Activated naive CD8-positive, alpha-beta T cell treated with anti-CD3 and anti-CD28 coated beads, Interleukin-2, amount 50 U/mL, for 24 hours (primary cell): ENCODE data around the gene LGALS9.

Experiments
- ATAC-seq: fragments of 150-1000 bp; cut with Tn5 transposase; one replicate; pipeline ENCODE4 v1.10.0; 2021
- DNase-seq: peaks from one replicate; pipeline ENCODE4 v3.0.0; 2021
- H3K27ac Mint-ChIP-seq: one replicate; pipeline ENCODE4 v1.8.0; 2021; ENCODE audit warnings: mild to moderate bottlenecking, mixed read lengths
- H3K27me3 Mint-ChIP-seq: one replicate; pipeline ENCODE4 v1.8.0; 2021; ENCODE audit warnings: mixed read lengths
- H3K36me3 Mint-ChIP-seq: one replicate; pipeline ENCODE4 v1.8.0; 2021; ENCODE audit warnings: low read depth, mixed read lengths
- H3K4me1 Mint-ChIP-seq: one replicate; pipeline ENCODE4 v1.8.0; 2021; ENCODE audit warnings: mixed read lengths
- H3K4me3 Mint-ChIP-seq: one replicate; pipeline ENCODE4 v1.8.0; 2021; ENCODE audit warnings: mild to moderate bottlenecking, moderate library complexity, mixed read lengths
- H3K9me3 Mint-ChIP-seq: one replicate; pipeline ENCODE4 v1.8.0; 2021; ENCODE audit warnings: mixed read lengths

Gene LGALS9

GRCh38 chr17:27630607-27631410 lies at the start of gene LGALS9:
Gene LGALS9 (plus strand): TSS chr17:27631188. CDS start chr17:27631266, 78 bp downstream.
- Mint-ChIP-seq H3K27ac (peak within 1 kb of the TSS; percentile 76), H3K4me3 (peak within 1 kb of the TSS; percentile 76), H3K9me3 (no peaks in the 10 kb centered on the region), H3K4me1 (peaks cover 40% of the 10 kb centered on the region), H3K36me3 (peaks cover 11% of the 10 kb centered on the region), H3K27me3 (no peaks in the 10 kb centered on the region)
- peak; percentile 60 for ATAC-seq
- DNase-seq = peak; percentile 13

- peaks cover 28% of the 10 kb centered on the region for H3K4me1 Mint-ChIP-seq
- no peak overlapping the region for H3K27ac Mint-ChIP-seq
- H3K27me3 Mint-ChIP-seq = no peaks in the 10 kb centered on the region
- H3K36me3 Mint-ChIP-seq = peaks cover 28% of the 10 kb centered on the region
- no peaks in the 10 kb centered on the region for H3K9me3 Mint-ChIP-seq
- no peak for DNase-seq
- ATAC-seq = no peak
- H3K4me3 Mint-ChIP-seq = no peak overlapping the region
Observed at GRCh38 chr17:27582696-27583095, 48.3 kb upstream of the LGALS9 start.

GRCh38 chr17:27585153-27585681 lies 45.8 kb upstream of the LGALS9 start:
- Mint-ChIP-seq H3K4me3 (no peak overlapping the region), H3K4me1 (peaks cover 4% of the 10 kb centered on the region), H3K36me3 (peaks cover 23% of the 10 kb centered on the region), H3K27me3 (no peaks in the 10 kb centered on the region), H3K9me3 (no peaks in the 10 kb centered on the region), H3K27ac (no peak overlapping the region)
- ATAC-seq = no peak
- DNase-seq = no peak

- Mint-ChIP-seq H3K27me3 (no peaks in the 10 kb centered on the region), H3K4me3 (no peak overlapping the region), H3K9me3 (no peaks in the 10 kb centered on the region), H3K36me3 (peaks cover 20% of the 10 kb centered on the region), H3K27ac (no peak overlapping the region), H3K4me1 (peaks cover 1% of the 10 kb centered on the region)
- ATAC-seq (no peak), DNase-seq (no peak)
Observed at GRCh38 chr17:27585792-27586191, 45.2 kb upstream of the LGALS9 start.

- H3K4me3 Mint-ChIP-seq = no peak overlapping the region
- H3K9me3 Mint-ChIP-seq = no peaks in the 10 kb centered on the region
- DNase-seq (no peak), ATAC-seq (peak; percentile 11)
- peaks cover 20% of the 10 kb centered on the region for H3K36me3 Mint-ChIP-seq
- no peaks in the 10 kb centered on the region for H3K27me3 Mint-ChIP-seq
- no peak overlapping the region for H3K27ac Mint-ChIP-seq
- no peaks in the 10 kb centered on the region for H3K4me1 Mint-ChIP-seq
Observed at GRCh38 chr17:27586203-27586721, 44.7 kb upstream of the LGALS9 start.

- Mint-ChIP-seq H3K27ac (no peak overlapping the region), H3K4me3 (no peak overlapping the region), H3K4me1 (no peaks in the 10 kb centered on the region), H3K36me3 (peaks cover 19% of the 10 kb centered on the region), H3K27me3 (no peaks in the 10 kb centered on the region), H3K9me3 (no peaks in the 10 kb centered on the region)
- DNase-seq (no peak), ATAC-seq (no peak)
Observed at GRCh38 chr17:27588354-27588753, 42.6 kb upstream of the LGALS9 start.

GRCh38 chr17:27590864-27591263 lies 40.1 kb upstream of the LGALS9 start:
- H3K4me1 Mint-ChIP-seq = peaks cover 7% of the 10 kb centered on the region
- H3K36me3 Mint-ChIP-seq = peaks cover 14% of the 10 kb centered on the region
- H3K4me3 Mint-ChIP-seq = no peak overlapping the region
- no peaks in the 10 kb centered on the region for H3K27me3 Mint-ChIP-seq
- no peak for DNase-seq
- no peaks in the 10 kb centered on the region for H3K9me3 Mint-ChIP-seq
- peak overlapping the region; percentile 20 for H3K27ac Mint-ChIP-seq
- ATAC-seq = no peak

- H3K9me3 Mint-ChIP-seq = no peaks in the 10 kb centered on the region
- no peaks in the 10 kb centered on the region for H3K27me3 Mint-ChIP-seq
- peaks cover 7% of the 10 kb centered on the region for H3K4me1 Mint-ChIP-seq
- H3K27ac Mint-ChIP-seq = no peak overlapping the region
- H3K4me3 Mint-ChIP-seq = no peak overlapping the region
- ATAC-seq = no peak
- DNase-seq = no peak
- peaks cover 16% of the 10 kb centered on the region for H3K36me3 Mint-ChIP-seq
Observed at GRCh38 chr17:27591986-27592385, 39.0 kb upstream of the LGALS9 start.

- ATAC-seq = no peak
- H3K36me3 Mint-ChIP-seq = peaks cover 16% of the 10 kb centered on the region
- no peak overlapping the region for H3K4me3 Mint-ChIP-seq
- peaks cover 7% of the 10 kb centered on the region for H3K4me1 Mint-ChIP-seq
- no peaks in the 10 kb centered on the region for H3K27me3 Mint-ChIP-seq
- H3K27ac Mint-ChIP-seq = no peak overlapping the region
- no peaks in the 10 kb centered on the region for H3K9me3 Mint-ChIP-seq
- no peak for DNase-seq
Observed at GRCh38 chr17:27593232-27593856, 37.6 kb upstream of the LGALS9 start.

GRCh38 chr17:27593857-27594255 lies 37.1 kb upstream of the LGALS9 start:
- no peaks in the 10 kb centered on the region for H3K9me3 Mint-ChIP-seq
- no peak for ATAC-seq
- no peak overlapping the region for H3K4me3 Mint-ChIP-seq
- no peak for DNase-seq
- H3K4me1 Mint-ChIP-seq = peaks cover 7% of the 10 kb centered on the region
- no peaks in the 10 kb centered on the region for H3K27me3 Mint-ChIP-seq
- no peak overlapping the region for H3K27ac Mint-ChIP-seq
- H3K36me3 Mint-ChIP-seq = peaks cover 21% of the 10 kb centered on the region

- no peak overlapping the region for H3K4me3 Mint-ChIP-seq
- DNase-seq (no peak), ATAC-seq (peak; percentile 51)
- H3K36me3 Mint-ChIP-seq = peaks cover 20% of the 10 kb centered on the region
- H3K27me3 Mint-ChIP-seq = no peaks in the 10 kb centered on the region
- H3K27ac Mint-ChIP-seq = peak overlapping the region; percentile 69
- no peaks in the 10 kb centered on the region for H3K9me3 Mint-ChIP-seq
- H3K4me1 Mint-ChIP-seq = peaks cover 10% of the 10 kb centered on the region
Observed at GRCh38 chr17:27595208-27595607, 35.8 kb upstream of the LGALS9 start.

- Mint-ChIP-seq H3K4me1 (peaks cover 15% of the 10 kb centered on the region), H3K9me3 (no peaks in the 10 kb centered on the region), H3K36me3 (peaks cover 27% of the 10 kb centered on the region), H3K27ac (no peak overlapping the region), H3K27me3 (no peaks in the 10 kb centered on the region), H3K4me3 (no peak overlapping the region)
- ATAC-seq (no peak), DNase-seq (no peak)
Observed at GRCh38 chr17:27596096-27596495, 34.9 kb upstream of the LGALS9 start.

- Mint-ChIP-seq H3K4me1 (peaks cover 18% of the 10 kb centered on the region), H3K4me3 (peak overlapping the region; percentile 22), H3K9me3 (no peaks in the 10 kb centered on the region), H3K27ac (no peak overlapping the region), H3K36me3 (peaks cover 32% of the 10 kb centered on the region), H3K27me3 (no peaks in the 10 kb centered on the region)
- DNase-seq = no peak
- no peak for ATAC-seq
Observed at GRCh38 chr17:27596566-27597187, 34.3 kb upstream of the LGALS9 start.

- peaks cover 21% of the 10 kb centered on the region for H3K4me1 Mint-ChIP-seq
- peaks cover 32% of the 10 kb centered on the region for H3K36me3 Mint-ChIP-seq
- H3K4me3 Mint-ChIP-seq = no peak overlapping the region
- H3K9me3 Mint-ChIP-seq = no peaks in the 10 kb centered on the region
- H3K27me3 Mint-ChIP-seq = no peaks in the 10 kb centered on the region
- H3K27ac Mint-ChIP-seq = no peak overlapping the region
- DNase-seq (no peak), ATAC-seq (no peak)
Observed at GRCh38 chr17:27597188-27597580, 33.8 kb upstream of the LGALS9 start.
